GM19455 (cell line): ENCODE data around the gene TEAD1.

ENCODE experiments used
- ATAC-seq: cut with Tn5 transposase; IDR thresholded peaks from one replicate; pipeline ENCODE4 v1.9.1; 2021; ENCODE audit not compliant: unreplicated experiment

The TEAD1 gene

GRCh38 chr11:12664385-12664784, 9.8 kb upstream of the TEAD1 start:
- no peak for ATAC-seq

- ATAC-seq: no peak
Measured at GRCh38 chr11:12666915-12667314, 7.3 kb upstream of the TEAD1 start.

GRCh38 chr11:12667646-12668045, 6.6 kb upstream of the TEAD1 start:
- ATAC-seq: no peak

- ATAC-seq: no peak
Measured at GRCh38 chr11:12668166-12668565, 6.1 kb upstream of the TEAD1 start.

- ATAC-seq: no peak
Measured at GRCh38 chr11:12669930-12670329, 4.3 kb upstream of the TEAD1 start.

GRCh38 chr11:12671370-12671769, 2.9 kb upstream of the TEAD1 start:
- no peak for ATAC-seq

GRCh38 chr11:12673601-12673923, 659 bp upstream of the TEAD1 start:
- ATAC-seq: peak; percentile 22

- no peak for ATAC-seq
Measured at GRCh38 chr11:12674571-12674935, 332 bp downstream of the TEAD1 start.

- peak; percentile 11 for ATAC-seq
Measured at GRCh38 chr11:12674936-12675696, 895 bp downstream of the TEAD1 start.

- no peak for ATAC-seq
Measured at GRCh38 chr11:12675951-12676711, 1.9 kb downstream of the TEAD1 start.

GRCh38 chr11:12677131-12677530, 2.9 kb downstream of the TEAD1 start:
- no peak for ATAC-seq

- ATAC-seq: no peak
Measured at GRCh38 chr11:12678092-12678491, 3.9 kb downstream of the TEAD1 start.

GRCh38 chr11:12678991-12679390, 4.8 kb downstream of the TEAD1 start:
- ATAC-seq: no peak

GRCh38 chr11:12679471-12679870, 5.2 kb downstream of the TEAD1 start:
- ATAC-seq: no peak

- ATAC-seq: no peak
Measured at GRCh38 chr11:12680246-12680939, 6.2 kb downstream of the TEAD1 start.

GRCh38 chr11:12680940-12681258, 6.7 kb downstream of the TEAD1 start:
- ATAC-seq: no peak

- no peak for ATAC-seq
Measured at GRCh38 chr11:12681466-12681865, 7.2 kb downstream of the TEAD1 start.

GRCh38 chr11:12682288-12682687, 8.1 kb downstream of the TEAD1 start:
- no peak for ATAC-seq

- ATAC-seq: no peak
Measured at GRCh38 chr11:12682737-12683500, 8.7 kb downstream of the TEAD1 start.

GRCh38 chr11:12683874-12684273, 9.7 kb downstream of the TEAD1 start:
- ATAC-seq: no peak

- ATAC-seq: no peak
Measured at GRCh38 chr11:12684315-12684714, 10.1 kb downstream of the TEAD1 start.
